Erythroblast (primary cell): ENCODE measurements around the gene PACSIN1.

ENCODE experiments used
- GATA1 ChIP-seq: IDR thresholded peaks from 2 replicates; pipeline ENCODE4 v1.6.1; 2011; ENCODE audit warnings: low read depth, mild to moderate bottlenecking, control low read depth, low read length, moderate library complexity
- POLR2A ChIP-seq: IDR thresholded peaks from 2 replicates; pipeline ENCODE4 v1.6.1; 2011; ENCODE audit warnings: mild to moderate bottlenecking, low read length

- TF ChIP-seq POLR2A (no peak), GATA1 (no peak)
Observed at GRCh38 chr6:34529665-34530327, 63.9 kb downstream of the PACSIN1 start.
